Measurements from ENCODE around the gene CDKN2A.

Gene CDKN2A

GRCh38 chr9:21935631-21936030, 58.6 kb downstream of the CDKN2A start:
- DNase-seq, result no peak

GRCh38 chr9:21933865-21934264, 60.3 kb downstream of the CDKN2A start:
- no peak for DNase-seq

- DNase-seq, result no peak
Observed at GRCh38 chr9:21933281-21933680, 60.9 kb downstream of the CDKN2A start.

GRCh38 chr9:21931428-21931827, 62.8 kb downstream of the CDKN2A start:
- no peak for DNase-seq

GRCh38 chr9:21927752-21928151, 66.4 kb downstream of the CDKN2A start:
- no peak for DNase-seq

GRCh38 chr9:21923694-21924093, 70.5 kb downstream of the CDKN2A start:
- DNase-seq, result no peak

- DNase-seq, result no peak
Observed at GRCh38 chr9:21919377-21920362, 74.5 kb downstream of the CDKN2A start.
